ENCODE measurements around the gene TAF1C.
"Not testable (repeated sequence)": the region's sequence is repeated elsewhere in the genome, so short reads cannot be mapped to it uniquely, and the experiment has no call there.

TAF1C gene

DNA sequence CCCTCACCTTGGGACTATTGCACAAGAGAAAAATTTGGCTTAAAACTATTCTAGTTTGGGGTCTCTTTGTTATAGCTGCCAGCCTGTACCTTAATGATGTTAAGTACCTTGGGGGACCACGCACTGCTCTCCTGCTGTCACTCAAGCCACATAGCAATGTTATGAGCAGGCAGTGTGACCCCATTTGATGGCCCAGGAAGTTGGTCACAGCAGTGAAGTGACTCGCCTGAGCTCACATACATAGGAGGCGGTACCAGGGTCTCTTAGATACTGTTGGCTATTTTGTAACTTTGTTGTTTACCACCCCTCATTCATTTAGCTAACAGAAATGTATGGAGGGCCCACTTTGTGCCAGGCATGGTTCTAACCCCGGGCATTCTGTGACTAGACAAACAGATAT lies 36.6 kb upstream of the TAF1C start:
- POLR2A ChIA-PET, result no interaction called here
- CTCF ChIA-PET, result interaction anchor here (1.5 kb wide), 1 partner anchor 9 kb away, joined by 5 read pairs; no protein-coding TSS in a partner anchor
- no peak for DNase-seq (ENCODE audit: extremely low spot score)
- TF ChIP-seq CTCF (IDR thresholded peaks at IDR 0.05; ENCODE audit: control extremely low read depth, extremely low read depth, low read depth, missing control alignments), result no peak

- TF ChIP-seq CTCF (IDR thresholded peaks at IDR 0.05; ENCODE audit: control extremely low read depth, extremely low read depth, low read depth, missing control alignments), result no peak
- no peak for DNase-seq (ENCODE audit: extremely low spot score)
- ChIA-PET POLR2A (no interaction called here), CTCF (no interaction called here)
Measured at GRCh38 chr16:84220851-84221250, 34.0 kb upstream of the TAF1C start.

DNA sequence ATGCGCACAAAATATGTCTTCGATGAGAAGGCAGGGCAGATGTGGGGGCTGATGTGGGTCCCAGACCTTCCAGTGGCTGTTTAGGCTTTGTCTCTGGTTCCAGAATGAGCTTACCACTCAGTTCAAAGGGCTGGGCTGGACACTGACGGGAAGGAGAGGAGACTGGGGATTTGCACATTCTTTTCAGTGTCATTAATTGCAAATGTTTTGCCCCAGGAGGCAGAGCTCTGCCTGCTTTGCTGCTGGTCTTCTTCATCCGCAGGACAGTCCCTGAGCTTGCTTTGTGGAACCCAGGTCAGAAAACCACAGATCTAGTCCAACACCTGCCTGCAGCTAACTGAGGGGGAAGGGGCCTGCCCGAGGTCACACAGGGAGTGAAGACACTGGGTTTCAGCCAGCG lies 32.1 kb upstream of the TAF1C start:
- no peak for TF ChIP-seq CTCF (IDR thresholded peaks at IDR 0.05; ENCODE audit: control extremely low read depth, extremely low read depth, low read depth, missing control alignments)
- ChIA-PET CTCF (interaction anchor here (0.8 kb wide), 1 partner anchor 9 kb away, joined by 3 read pairs; no protein-coding TSS in a partner anchor), POLR2A (no interaction called here)
- no peak for DNase-seq (ENCODE audit: extremely low spot score)

DNA sequence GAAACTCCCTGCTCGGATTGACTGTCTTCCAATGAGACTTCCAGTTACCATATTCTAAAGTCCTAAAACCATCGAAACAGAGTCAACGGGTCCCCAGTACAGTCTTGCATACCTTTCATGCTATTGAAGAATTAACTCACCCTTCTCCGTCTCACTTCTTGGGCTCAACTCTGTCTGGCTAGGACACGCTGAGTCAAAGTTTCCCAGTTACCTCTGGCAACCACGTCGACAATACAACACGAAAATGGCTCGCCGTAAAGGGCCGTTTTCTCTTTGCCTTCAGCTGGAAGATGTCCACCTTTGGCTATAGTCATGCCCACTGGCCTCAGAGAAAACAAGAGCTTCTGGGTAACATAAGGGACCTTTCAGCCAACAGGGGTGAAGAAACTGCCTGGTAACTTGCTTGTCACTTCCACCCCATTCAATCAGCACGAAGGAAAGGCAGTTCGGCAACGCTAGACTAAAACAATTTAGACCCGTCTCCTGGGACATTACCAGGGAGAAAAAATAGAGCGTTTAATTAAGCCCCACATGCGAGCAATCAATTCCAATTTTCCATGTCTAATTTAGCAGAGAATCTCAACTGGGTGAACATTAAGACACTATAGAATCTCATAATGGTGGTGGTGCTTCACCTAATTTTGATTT lies 31.4 kb upstream of the TAF1C start:
- TF ChIP-seq CTCF (IDR thresholded peaks at IDR 0.05; ENCODE audit: control extremely low read depth, extremely low read depth, low read depth, missing control alignments), result no peak
- ChIA-PET POLR2A (no interaction called here), CTCF (interaction anchor here (0.8 kb wide), 1 partner anchor 10 kb away, joined by 3 read pairs; no protein-coding TSS in a partner anchor)
- DNase-seq (ENCODE audit: extremely low spot score), result no peak

- DNase-seq (ENCODE audit: extremely low spot score); POLR2A ChIA-PET: not testable (repeated sequence)
- CTCF ChIA-PET, result interaction anchor here (1.1 to 1.4 kb wide), 2 partner anchors 20 to 61 kb away, joined by 3 to 5 read pairs; no protein-coding TSS in a partner anchor
Measured at GRCh38 chr16:84216144-84216543, 29.3 kb upstream of the TAF1C start.

- DNase-seq (ENCODE audit: extremely low spot score), result no peak
- ChIA-PET CTCF (interaction anchor here (1.1 to 1.7 kb wide), 3 partner anchors 8 to 61 kb away, joined by 3 to 5 read pairs (median 5); no protein-coding TSS in a partner anchor), POLR2A (no interaction called here)
- TF ChIP-seq CTCF (IDR thresholded peaks at IDR 0.05; ENCODE audit: control extremely low read depth, extremely low read depth, low read depth, missing control alignments), result no peak
Measured at GRCh38 chr16:84215531-84215930, 28.7 kb upstream of the TAF1C start.

- ChIA-PET CTCF (interaction anchor here (1.4 to 1.7 kb wide), 2 partner anchors 9 to 62 kb away, joined by 5 read pairs; no protein-coding TSS in a partner anchor), POLR2A (no interaction called here)
- no peak for TF ChIP-seq CTCF (IDR thresholded peaks at IDR 0.05; ENCODE audit: control extremely low read depth, extremely low read depth, low read depth, missing control alignments)
- no peak for DNase-seq (ENCODE audit: extremely low spot score)
Measured at GRCh38 chr16:84214451-84215066, 27.7 kb upstream of the TAF1C start.
